ENCODE data around the gene MIEF1.
A peak's percentile ranks its signal among the peaks of the same experiment; 100 is the strongest.

DNA sequence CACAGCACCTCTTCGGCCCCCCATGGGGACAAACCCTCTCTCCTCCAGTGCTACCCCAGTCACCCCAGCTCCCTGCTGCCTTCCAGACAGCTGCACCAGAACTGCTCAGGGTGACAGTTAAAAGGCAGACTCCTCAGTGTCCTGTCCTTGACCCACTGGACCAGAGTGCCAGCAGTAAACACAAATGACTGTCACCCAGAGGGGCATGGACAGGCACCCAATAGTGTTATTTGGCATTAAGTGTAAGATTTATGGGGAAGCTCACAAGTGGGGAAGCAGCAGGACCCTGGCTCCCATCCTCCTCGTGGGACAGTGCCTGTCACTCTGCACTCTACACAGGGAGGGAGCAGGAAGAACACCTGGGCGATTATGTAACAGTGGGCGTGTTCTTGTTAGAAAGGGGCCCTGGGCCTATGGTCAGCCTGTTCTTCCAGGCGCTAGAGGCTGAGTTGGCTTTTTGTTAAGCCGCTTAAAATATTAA lies 25.4 kb downstream of the MIEF1 start:
- no peak for TF ChIP-seq SPI1 (IDR thresholded peaks at IDR 0.05; ENCODE audit: borderline replicate concordance, low read depth)
- peak; percentile 22; the same call in 1 of the 2 replicates for TF ChIP-seq POLR2AphosphoS5 (IDR thresholded peaks at IDR 0.05; ENCODE audit: low read depth)
- TF ChIP-seq, protein P1, sequence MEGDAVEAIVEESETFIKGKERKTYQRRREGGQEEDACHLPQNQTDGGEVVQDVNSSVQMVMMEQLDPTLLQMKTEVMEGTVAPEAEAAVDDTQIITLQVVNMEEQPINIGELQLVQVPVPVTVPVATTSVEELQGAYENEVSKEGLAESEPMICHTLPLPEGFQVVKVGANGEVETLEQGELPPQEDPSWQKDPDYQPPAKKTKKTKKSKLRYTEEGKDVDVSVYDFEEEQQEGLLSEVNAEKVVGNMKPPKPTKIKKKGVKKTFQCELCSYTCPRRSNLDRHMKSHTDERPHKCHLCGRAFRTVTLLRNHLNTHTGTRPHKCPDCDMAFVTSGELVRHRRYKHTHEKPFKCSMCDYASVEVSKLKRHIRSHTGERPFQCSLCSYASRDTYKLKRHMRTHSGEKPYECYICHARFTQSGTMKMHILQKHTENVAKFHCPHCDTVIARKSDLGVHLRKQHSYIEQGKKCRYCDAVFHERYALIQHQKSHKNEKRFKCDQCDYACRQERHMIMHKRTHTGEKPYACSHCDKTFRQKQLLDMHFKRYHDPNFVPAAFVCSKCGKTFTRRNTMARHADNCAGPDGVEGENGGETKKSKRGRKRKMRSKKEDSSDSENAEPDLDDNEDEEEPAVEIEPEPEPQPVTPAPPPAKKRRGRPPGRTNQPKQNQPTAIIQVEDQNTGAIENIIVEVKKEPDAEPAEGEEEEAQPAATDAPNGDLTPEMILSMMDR (IDR thresholded peaks at IDR 0.05; ENCODE audit: insufficient read depth, low read length) = no peak

Measured in HL-60 (cell line).